Activated T-helper 1 cell treated with anti-CD3 and anti-CD28 coated beads, Interleukin-12 subunit alpha, Interleukin-12 subunit beta, Interleukin-2, Interleukin-4 antibody, amounts not matched to agents 30 ng/mL and 10 ng/mL and 1 ng/mL, durations not matched to agents 14 hours and 24 hours and 36 hours (primary cell): ENCODE measurements around the gene SEC14L2. TPM values are rescaled to one million over a fixed set of nuclear protein-coding genes. Genes with fewer than 3 reads are reported as not detected.
"Not testable (repeated sequence)": the region's sequence is repeated elsewhere in the genome, so short reads cannot be mapped to it uniquely, and the experiment has no call there.

Source experiments
- DNase-seq: peaks from one replicate; pipeline ENCODE4 v3.0.0; 2021; ENCODE audit warnings: low spot score
- H3K27ac Mint-ChIP-seq: one replicate; pipeline ENCODE4 v1.8.0; 2021; ENCODE audit warnings: mild to moderate bottlenecking, mixed read lengths
- H3K27me3 Mint-ChIP-seq: one replicate; pipeline ENCODE4 v1.8.0; 2022; ENCODE audit warnings: mild to moderate bottlenecking, moderate library complexity, mixed read lengths; ENCODE audit not compliant: insufficient read depth
- H3K36me3 Mint-ChIP-seq: one replicate; pipeline ENCODE4 v1.8.0; 2021; ENCODE audit warnings: low read depth, mixed read lengths
- H3K4me1 Mint-ChIP-seq: one replicate; pipeline ENCODE4 v1.8.0; 2021; ENCODE audit warnings: low read depth, mixed read lengths
- H3K4me3 Mint-ChIP-seq: one replicate; pipeline ENCODE4 v1.8.0; 2021; ENCODE audit warnings: mild to moderate bottlenecking, moderate library complexity, mixed read lengths
- H3K9me3 Mint-ChIP-seq: one replicate; pipeline ENCODE4 v1.8.0; 2021; ENCODE audit warnings: mixed read lengths
- intact Hi-C: fragments of 100-400 bp; cut with micrococcal nuclease; formaldehyde crosslinking; loops from one replicate; pipeline ENCODE4 v1.15.1; 2024
- total RNA-seq: library from RNA; stranded (reverse); gene quantifications from 2 replicates; pipeline ENCODE4 v1.2.3, GENCODE V29; 2022

Gene SEC14L2
- total RNA-seq, 1 donor from 2014 or later = 25.6 TPM

DNA sequence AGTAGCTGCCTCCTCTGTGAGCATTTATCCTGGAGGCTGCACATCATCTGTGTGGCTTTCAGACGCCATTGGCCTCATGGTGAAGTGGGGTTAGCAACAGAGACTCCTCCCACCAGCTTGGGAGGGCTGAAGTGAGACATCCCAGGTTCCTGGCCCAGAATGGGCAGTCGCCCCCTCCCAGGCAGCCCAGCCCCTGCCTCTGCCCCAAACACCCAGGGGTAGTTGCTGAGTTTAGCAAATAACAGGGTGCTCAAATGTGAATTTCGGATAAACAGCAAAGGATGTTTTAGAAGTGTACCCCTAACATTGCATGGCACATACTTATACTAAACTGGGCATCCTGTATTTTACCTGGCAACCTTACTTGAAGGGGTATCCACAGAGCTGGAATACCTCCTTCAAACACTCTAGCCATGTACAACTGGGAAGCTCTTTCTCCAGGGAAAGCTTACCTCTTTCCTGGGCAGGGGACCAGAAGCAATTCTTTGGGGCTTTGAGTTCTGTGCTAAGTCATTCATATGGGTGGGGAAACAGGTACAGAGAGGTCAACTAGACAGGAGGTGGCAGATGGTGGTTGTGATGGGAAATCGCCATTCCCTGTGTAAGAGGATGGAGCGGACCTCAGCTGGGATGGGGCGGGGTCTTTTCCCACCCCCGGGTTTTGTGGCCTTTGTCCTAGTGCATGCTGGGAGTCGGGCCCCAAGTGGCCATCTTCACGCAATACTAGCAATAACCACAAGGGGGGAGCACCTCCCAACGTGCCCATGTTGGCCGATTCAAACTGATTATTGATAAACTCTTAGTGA lies 48.0 kb downstream of the SEC14L2 start:
- Mint-ChIP-seq H3K27ac (no peak overlapping the region), H3K27me3 (peaks cover 27% of the 10 kb centered on the region), H3K36me3 (no peaks in the 10 kb centered on the region), H3K4me1 (peaks cover 29% of the 10 kb centered on the region), H3K9me3 (no peaks in the 10 kb centered on the region), H3K4me3 (no peak overlapping the region)
- DNase-seq = peak; percentile 46
- intact Hi-C loops = loop anchor here (1.0 to 2.0 kb wide), 2 partner anchors 40 to 158 kb away; no protein-coding TSS in a partner anchor

DNA sequence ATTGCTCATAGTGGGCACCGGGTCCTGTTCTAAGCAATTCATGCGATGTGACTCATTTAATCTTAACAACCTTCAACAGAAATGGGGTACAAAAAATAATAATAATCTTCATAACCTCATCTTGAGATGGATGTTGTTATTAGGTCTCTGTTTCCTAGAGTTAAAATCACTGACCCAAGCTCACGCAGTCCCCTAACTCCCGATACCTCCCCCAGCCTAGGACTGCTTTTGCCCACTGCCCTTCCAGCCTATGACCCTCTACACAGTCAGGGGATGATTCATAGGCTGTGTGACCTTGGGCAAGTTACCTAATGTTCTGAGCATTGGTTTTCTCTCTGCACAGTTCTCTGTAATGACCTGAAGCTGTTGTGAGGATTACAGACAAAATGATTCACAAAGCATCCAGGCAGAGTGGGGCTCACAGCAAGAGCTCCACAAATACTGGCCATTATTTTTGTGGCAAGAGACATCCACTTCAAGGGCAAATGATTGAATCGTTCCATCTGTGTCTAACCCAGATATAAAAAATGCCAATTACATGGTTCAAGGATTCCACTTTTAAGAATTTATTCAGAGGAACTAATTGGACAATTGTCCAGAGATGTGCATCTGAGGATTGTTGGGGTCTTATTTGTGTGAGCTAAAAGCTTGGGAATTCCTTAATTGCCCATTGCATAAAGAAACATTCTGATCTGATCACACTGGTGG lies 48.8 kb downstream of the SEC14L2 start:
- Mint-ChIP-seq H3K4me1 (peaks cover 29% of the 10 kb centered on the region), H3K4me3 (no peak overlapping the region)

DNA sequence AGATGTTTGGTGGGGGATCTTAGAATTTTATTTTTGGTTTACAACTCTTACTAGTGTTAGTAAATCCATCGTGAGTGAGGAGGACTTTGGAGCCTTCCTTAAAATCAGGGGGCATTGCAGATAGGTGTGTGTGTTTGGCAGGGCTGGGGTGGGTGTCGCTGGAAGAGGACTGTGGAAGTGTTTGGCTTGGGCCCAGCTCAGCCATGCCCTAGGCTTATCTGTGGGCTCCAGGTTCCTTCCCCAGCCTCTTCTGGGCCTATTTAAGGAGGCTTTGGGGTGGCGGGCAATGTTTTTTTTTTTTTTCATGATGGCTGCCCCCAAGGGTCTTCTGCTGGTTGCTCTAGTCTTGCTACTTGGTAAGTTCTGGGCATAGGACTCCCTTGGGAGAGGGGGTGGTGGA lies 50.8 kb downstream of the SEC14L2 start:
- H3K4me3 Mint-ChIP-seq = no peak overlapping the region
- no peak overlapping the region for H3K27ac Mint-ChIP-seq
- no peaks in the 10 kb centered on the region for H3K36me3 Mint-ChIP-seq
- H3K4me1 Mint-ChIP-seq = peaks cover 12% of the 10 kb centered on the region
- H3K9me3 Mint-ChIP-seq = no peaks in the 10 kb centered on the region
- DNase-seq = no peak
- H3K27me3 Mint-ChIP-seq = peaks cover 20% of the 10 kb centered on the region
- intact Hi-C loops = no loop called here

More for the DNA sequence above, 48.8 kb downstream of the SEC14L2 start:
- H3K27ac Mint-ChIP-seq = no peak overlapping the region
- no peaks in the 10 kb centered on the region for H3K9me3 Mint-ChIP-seq
- intact Hi-C loops = loop anchor here (1.0 to 2.0 kb wide), 2 partner anchors 40 to 157 kb away; no protein-coding TSS in a partner anchor
- peaks cover 22% of the 10 kb centered on the region for H3K27me3 Mint-ChIP-seq
- DNase-seq = no peak
- H3K36me3 Mint-ChIP-seq = no peaks in the 10 kb centered on the region

DNA sequence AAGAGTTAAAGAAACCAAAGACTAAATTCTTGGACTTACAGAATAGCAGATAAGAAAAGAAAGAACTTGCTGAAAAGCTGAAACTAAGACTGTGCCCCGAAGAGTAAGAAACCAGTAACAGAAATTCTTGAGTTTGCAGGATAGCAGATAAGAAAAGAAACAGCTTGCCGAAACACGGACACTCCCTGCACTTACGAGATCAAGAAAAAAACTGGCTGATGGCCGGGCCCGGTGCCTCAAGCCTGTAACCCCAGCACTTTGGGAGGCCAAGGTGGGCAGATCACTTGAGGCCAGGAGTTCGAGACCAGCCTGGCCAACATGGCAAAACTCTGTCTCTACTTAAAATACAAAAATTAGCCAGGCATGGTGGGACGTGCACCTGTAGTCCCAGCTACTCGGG lies 54.7 kb downstream of the SEC14L2 start:
- intact Hi-C loops = not testable (repeated sequence)

DNA sequence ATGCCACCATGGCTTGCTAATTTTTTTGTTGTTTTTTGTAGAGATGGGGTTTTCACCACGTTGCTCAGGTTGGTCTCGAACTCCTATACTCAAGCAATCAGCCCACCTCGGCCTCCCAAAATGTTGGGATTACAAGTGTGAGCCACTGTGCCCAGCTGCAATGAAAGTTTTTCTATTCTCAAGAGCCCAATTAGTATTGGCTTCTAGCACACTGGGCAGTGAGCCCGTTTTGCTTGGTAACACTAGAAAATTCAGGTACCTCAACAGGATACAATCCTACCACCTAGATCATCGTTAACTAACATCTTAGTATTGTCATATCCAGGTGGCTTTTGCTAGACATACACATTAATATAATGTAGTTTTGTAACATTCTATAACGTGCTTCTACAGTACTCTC lies 56.0 kb downstream of the SEC14L2 start:
- Mint-ChIP-seq H3K27ac (no peak overlapping the region), H3K4me3 (no peak overlapping the region), H3K36me3 (no peaks in the 10 kb centered on the region), H3K27me3 (peaks cover 19% of the 10 kb centered on the region), H3K9me3 (peaks cover 7% of the 10 kb centered on the region), H3K4me1 (no peaks in the 10 kb centered on the region)
- DNase-seq = no peak
- intact Hi-C loops = no loop called here

More for the DNA sequence above, 54.7 kb downstream of the SEC14L2 start:
- not testable (repeated sequence) for H3K4me3 Mint-ChIP-seq, H3K36me3 Mint-ChIP-seq, DNase-seq, H3K27ac Mint-ChIP-seq, H3K4me1 Mint-ChIP-seq, H3K9me3 Mint-ChIP-seq
- peaks cover 15% of the 10 kb centered on the region for H3K27me3 Mint-ChIP-seq

DNA sequence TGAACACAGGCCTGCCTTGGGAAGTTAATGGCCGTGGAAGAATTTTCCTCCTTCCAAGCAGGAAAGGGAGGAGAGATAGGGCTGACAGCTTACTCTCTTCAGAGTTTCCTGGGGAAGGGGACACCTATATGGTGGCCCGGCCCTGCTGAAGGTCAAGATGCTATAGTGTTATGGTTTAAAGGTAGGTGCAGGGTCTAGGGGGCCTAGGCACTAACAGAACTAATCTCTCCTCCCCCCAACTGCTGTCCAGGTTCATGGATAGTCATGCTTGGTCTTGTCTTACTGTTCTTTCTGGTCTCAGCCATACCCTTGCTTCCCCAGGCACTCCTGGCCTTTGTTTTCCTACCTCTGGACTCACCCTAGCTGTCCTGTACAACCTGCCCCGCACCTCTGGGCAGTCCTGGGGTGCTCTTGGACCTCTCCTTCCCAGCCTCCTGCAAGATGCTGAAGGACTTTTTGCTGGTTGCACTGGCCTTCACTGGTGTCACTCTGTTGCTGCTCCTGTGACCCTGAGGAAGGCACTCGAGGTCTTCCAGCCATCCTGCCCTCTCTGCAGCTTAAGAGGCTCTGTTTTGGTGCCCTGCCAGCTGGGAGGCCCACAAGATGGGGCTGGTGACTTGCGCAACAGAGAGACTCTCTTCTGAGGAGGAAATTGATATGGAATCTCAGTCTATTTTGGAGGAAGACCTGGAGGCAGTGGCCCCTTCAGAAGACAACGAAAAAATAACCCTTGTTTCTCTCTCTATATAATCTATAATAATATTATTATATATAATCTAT lies 57.1 kb downstream of the SEC14L2 start:
- DNase-seq = no peak
- no peak overlapping the region for H3K4me3 Mint-ChIP-seq
- peaks cover 7% of the 10 kb centered on the region for H3K9me3 Mint-ChIP-seq
- no peaks in the 10 kb centered on the region for H3K36me3 Mint-ChIP-seq
- no peak overlapping the region for H3K27ac Mint-ChIP-seq
- H3K4me1 Mint-ChIP-seq = peaks cover 7% of the 10 kb centered on the region
- peaks cover 18% of the 10 kb centered on the region for H3K27me3 Mint-ChIP-seq
- intact Hi-C loops = loop anchor here (2.0 kb wide), 1 partner anchor 31 kb away; no protein-coding TSS in a partner anchor

DNA sequence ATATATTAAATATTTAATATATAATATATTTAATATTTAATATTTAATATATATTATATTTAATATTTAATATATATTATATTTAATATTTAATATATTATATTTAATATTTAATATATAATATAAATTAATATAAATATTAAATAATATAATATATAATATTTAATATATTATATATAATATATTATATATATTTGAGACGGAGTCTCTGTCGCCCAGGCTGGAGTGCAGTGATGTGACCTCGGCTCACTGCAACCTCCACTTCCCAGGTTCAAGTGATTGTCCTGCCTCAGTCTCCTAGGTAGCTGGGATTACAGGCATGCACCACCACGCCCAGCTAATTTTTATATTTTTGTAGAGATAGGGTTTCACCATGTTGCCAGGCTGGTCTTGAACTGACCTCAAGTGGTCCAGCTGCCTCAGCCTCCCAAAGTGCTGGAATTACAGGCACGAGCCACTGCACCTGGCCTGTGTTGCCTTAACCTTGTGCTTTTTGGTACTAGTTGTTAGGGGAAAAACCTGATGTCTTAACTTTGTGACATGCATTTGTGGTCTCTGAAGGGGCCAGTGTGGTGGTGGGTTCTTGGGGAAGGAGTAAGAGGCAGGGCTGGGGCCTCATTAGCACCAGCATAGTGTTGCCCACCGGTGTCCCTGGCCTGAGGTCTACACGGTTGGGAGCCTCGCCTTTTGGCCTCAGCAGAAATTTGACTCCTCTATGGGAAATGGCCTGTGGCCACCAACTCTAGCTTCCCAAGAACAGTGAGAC lies 58.4 kb downstream of the SEC14L2 start:
- Mint-ChIP-seq H3K36me3 (no peaks in the 10 kb centered on the region), H3K27me3 (peaks cover 18% of the 10 kb centered on the region), H3K4me3 (no peak overlapping the region), H3K9me3 (peaks cover 7% of the 10 kb centered on the region), H3K4me1 (peaks cover 17% of the 10 kb centered on the region), H3K27ac (no peak overlapping the region)
- no peak for DNase-seq
- intact Hi-C loops = loop anchor here (2.0 kb wide), 1 partner anchor 30 kb away; no protein-coding TSS in a partner anchor

DNA sequence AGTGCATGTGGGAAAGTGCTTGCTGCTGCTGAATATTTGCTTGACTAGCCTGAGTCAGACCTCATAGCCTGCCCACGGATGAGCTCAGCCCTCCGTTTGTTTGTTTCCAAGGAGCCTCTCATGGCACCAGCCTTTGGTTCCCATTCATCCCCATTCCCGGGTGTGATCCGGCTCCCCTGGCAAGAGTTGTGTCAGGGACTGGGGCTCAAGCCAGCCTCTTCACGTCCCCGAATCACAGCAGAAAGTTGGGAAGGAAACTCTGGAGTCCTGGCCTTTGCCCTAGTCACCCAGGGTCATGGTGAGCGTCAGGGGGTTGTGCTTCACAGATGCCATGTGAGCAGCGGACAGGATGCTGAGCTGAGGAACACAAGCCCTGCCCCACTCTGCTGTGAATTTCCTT lies 61.2 kb downstream of the SEC14L2 start:
- Mint-ChIP-seq H3K36me3 (no peaks in the 10 kb centered on the region), H3K27me3 (peaks cover 15% of the 10 kb centered on the region), H3K4me1 (peaks cover 17% of the 10 kb centered on the region), H3K27ac (no peak overlapping the region), H3K4me3 (no peak overlapping the region), H3K9me3 (peaks cover 7% of the 10 kb centered on the region)
- DNase-seq = no peak
- intact Hi-C loops = no loop called here

DNA sequence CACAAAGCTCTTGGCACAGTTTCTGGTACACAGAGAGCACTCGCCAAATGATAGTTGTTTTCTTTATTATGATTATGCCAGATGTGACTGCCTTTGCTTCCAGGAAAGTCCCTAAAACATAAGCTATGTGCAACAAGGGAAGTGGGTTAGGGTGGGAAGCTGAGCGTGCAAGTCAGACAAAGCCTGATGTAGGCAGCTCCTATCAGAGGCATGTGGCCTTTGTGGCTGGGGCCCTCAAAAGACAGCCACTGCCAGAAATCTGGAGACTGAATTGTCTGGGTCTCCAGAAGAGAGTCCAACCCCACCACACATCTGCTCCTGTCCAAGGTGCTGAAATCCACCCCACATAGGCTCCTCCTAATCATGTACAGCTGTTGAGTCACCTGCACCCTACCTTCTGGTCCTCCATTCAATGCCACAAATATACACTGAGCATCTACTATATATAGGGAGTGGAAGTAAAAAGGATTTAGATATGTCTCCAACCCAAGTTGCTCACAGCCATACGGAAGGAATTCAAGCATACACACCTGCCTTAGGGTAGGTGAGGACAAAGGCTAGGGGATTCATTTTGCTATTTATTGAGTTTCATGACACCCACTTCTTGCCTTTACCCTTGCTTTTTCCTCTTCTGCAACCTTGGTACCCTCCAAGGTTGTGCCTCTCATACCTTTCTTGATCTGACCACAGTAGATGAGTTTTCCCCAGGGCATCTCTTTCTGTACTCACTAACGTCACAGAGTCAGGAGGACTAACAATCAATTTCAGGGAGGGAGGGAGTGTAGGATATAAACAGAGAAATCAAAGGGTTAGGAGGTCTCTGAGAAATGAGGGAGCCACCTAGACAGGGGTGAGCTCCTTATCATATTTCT lies 62.6 kb downstream of the SEC14L2 start:
- Mint-ChIP-seq H3K9me3 (peaks cover 7% of the 10 kb centered on the region), H3K4me3 (no peak overlapping the region), H3K27ac (no peak overlapping the region), H3K27me3 (peaks cover 12% of the 10 kb centered on the region), H3K36me3 (no peaks in the 10 kb centered on the region), H3K4me1 (peaks cover 17% of the 10 kb centered on the region)
- intact Hi-C loops = no loop called here
- DNase-seq = peak; percentile 53

DNA sequence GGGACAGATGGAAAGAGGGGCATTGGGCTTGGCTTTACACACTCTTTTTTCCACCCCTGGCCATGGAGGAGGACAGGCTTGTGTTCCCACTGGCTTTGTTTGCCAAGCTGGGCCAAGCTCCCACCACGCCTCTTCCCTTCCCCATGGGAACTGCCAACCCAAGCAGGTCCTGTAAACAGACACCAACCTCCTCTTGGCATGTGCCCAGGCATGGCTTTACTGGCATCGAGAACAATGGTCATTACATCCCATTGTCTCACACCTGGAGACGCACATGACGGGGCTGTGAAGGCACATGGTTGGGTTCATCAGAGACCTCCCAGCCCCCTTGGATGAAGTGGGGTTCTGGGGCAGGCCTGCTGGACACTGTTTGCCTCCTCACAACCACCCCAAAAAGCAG lies 63.3 kb downstream of the SEC14L2 start:
- Mint-ChIP-seq H3K9me3 (peaks cover 7% of the 10 kb centered on the region), H3K27ac (no peak overlapping the region), H3K4me1 (peaks cover 17% of the 10 kb centered on the region), H3K4me3 (no peak overlapping the region), H3K36me3 (no peaks in the 10 kb centered on the region), H3K27me3 (peaks cover 13% of the 10 kb centered on the region)
- intact Hi-C loops = no loop called here
- DNase-seq = no peak

DNA sequence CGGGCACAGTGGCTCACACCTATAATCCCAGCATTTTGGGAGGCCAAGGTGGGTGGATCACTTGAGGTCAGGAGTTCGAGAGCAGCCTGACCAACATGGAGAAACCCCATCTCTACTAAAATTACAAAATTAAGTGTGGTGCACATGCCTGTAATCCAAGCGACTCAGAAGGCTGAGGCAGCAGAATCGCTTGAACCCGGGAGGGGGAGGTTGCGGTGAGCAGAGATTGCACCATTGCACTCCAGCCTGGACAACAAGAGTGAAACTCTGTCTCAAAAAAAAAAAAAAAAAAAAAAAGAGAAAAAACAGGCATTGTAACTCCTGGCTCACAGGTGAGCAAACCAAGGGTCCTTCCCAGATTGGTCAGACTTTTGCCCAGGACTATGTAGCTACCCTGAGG lies 63.7 kb downstream of the SEC14L2 start:
- H3K27ac Mint-ChIP-seq, H3K36me3 Mint-ChIP-seq, H3K9me3 Mint-ChIP-seq, intact Hi-C loops, DNase-seq, H3K4me3 Mint-ChIP-seq: not testable (repeated sequence)
- H3K27me3 Mint-ChIP-seq = peaks cover 17% of the 10 kb centered on the region
- H3K4me1 Mint-ChIP-seq = peaks cover 17% of the 10 kb centered on the region
